GM18511 (cell line): Measurements from ENCODE around the gene IL1RAPL1.
A peak's percentile ranks its signal among the peaks of the same experiment; 100 is the strongest.

ENCODE experiments used
- ATAC-seq: cut with Tn5 transposase; IDR thresholded peaks from one replicate; pipeline ENCODE4 v1.9.1; 2021; ENCODE audit warnings: mild to moderate bottlenecking, moderate library complexity; ENCODE audit not compliant: unreplicated experiment

Gene IL1RAPL1

DNA sequence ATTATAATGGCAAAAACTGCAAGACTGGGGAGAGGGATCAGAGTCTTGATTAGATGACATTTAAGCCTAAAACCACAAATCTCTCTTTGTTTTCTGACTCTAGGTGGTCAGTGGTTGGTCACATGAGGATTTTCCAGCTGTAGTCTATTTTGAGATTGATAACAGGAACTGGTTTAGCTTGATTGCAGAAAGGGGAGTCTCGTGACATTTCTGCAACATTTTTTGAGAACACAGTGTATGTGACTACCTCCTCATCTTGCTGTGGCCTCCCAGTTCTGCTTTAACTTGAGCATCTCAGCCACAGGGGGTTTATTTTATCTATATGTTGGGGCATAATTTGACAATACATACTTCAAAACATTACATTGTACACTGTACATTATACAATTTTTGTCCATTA is 901.7 kb downstream of the IL1RAPL1 start:
- ATAC-seq, result peak; percentile 58

GRCh38 chrX:29490606-29491005 is 903.4 kb downstream of the IL1RAPL1 start:
- ATAC-seq, result no peak

- ATAC-seq, result peak; percentile 33
These were observed 904.4 kb downstream of the IL1RAPL1 start for GRCh38 chrX:29491659-29492058.

DNA sequence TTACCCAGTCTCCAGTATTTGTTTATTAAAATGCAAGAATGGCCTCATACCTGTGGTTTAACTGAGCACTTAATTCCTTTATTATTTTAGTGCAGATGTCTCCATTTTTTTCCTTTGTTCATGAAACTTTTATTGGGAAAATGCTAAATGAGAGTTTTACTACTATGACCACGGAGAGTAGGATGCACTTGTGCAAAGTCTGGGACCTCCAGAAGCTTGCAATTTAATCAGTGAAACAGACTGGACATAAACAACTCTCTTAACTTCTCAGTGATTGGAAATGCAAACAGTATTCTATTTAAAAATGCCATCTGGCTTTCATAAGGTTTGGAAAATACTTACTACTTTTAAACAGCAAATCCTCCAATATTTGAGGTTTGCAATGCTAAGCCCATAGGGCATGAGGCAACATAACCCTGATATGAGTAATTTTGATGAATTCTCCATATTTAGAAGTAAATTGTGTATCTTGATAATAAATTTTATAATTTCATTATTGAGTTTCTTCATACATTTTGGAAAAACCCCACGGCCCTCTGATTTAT is 909.5 kb downstream of the IL1RAPL1 start:
- no peak for ATAC-seq

- ATAC-seq, result no peak
These were observed 919.5 kb downstream of the IL1RAPL1 start for GRCh38 chrX:29506729-29507128.

- no peak for ATAC-seq
These were observed 930.9 kb downstream of the IL1RAPL1 start for GRCh38 chrX:29518100-29518499.

GRCh38 chrX:29528281-29528680 is 941.0 kb downstream of the IL1RAPL1 start:
- ATAC-seq, result peak; percentile 65

- no peak for ATAC-seq
These were observed 943.3 kb downstream of the IL1RAPL1 start for GRCh38 chrX:29530501-29530900.

DNA sequence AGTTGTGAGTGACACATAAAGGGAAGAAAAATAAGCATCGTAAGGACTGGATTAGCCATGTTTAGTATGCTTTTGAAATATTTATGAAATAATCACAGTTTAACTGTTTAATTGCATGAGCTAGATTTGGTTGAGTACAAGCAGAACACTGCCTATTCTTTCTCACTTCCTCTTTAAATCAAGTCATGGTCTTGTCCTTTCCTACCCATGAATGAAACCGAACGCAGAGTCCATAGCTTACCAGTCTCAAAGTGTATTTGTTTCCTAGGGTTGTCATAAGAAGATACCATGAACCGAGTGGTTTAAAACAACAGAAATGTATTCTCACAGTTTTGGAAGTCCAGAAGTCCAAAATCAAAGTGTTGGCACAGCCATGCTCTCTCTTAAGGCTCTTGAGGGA is 944.1 kb downstream of the IL1RAPL1 start:
- peak; percentile 89 for ATAC-seq

DNA sequence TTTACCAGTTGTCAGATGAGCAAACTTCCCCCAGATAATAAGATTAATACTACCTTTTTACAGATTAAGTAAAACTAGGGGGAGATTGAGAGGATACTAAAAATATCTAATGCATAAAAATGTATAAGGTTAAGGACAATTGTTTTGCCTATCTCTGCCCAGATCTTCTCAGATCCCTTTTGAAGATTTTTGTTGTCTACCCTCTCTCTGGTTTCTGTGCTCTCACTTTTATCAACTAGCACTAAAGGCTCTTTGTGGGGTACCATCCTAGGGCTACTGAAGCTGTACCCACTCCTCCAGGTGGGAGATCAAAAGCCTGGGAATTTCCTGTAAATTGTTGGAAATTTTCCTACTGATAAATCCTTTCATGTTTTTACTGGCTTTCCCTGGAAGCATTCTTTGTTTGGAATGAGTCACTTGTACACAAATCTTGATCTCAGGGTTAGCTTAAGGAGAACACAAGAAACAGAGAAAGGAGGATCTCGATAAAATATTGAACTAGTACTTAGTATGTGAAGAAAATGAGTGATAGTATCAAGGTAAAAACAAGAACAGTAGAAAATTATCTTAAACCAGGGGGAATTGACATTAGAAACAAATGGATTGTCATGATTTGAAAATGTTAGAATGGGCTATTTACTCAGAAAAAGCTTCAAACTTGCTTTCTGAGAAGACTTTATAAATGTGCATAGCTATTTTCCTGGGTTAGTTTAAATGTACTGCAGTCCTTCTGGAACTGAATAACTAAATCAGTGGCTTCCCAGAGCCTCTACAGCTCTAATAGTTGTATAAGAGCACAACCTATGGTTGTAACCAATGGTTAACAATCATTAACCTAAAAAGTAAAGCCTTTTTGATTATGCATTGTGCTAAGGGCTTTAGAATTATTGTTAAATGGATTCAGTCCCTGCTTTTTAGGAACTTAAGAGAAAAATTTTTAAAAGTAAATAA is 948.2 kb downstream of the IL1RAPL1 start:
- no peak for ATAC-seq

DNA sequence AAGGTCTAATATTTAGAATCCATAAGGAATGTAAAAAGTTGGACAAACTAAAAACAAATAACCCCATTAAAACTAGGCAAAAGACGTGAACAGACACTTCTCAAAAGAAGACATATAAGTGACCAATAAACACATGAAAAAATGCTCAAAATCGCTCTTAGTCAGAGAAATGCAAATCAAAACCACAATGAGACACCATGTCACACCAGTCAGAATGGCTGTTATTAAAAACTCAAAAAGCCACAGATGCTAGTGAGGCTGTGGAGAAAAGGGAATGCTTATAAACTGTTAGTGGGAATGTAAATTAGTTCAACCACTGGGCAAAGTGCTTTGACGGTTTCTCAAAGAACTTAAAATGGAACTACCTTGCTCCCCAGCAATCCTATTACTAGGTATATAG is 953.8 kb downstream of the IL1RAPL1 start:
- ATAC-seq, result peak; percentile 52

DNA sequence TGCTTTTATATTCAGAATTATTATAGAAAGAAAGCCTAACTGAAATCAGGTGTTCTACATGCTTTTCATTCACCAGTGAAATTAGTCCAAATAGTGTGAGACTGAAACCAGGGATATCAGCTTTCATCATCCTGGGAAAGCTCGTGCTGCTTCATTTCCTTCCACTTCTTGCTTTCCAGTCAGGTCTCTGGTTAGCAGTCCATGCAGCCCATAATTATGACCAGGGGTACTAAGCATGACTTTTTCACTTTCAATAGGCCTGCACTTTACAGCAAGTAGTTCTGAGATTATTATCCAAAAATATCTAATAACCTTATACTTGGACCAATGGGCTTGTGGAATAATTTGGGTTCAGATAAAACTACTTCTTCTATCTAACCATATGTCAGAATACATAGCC is 954.9 kb downstream of the IL1RAPL1 start:
- peak; percentile 47 for ATAC-seq

DNA sequence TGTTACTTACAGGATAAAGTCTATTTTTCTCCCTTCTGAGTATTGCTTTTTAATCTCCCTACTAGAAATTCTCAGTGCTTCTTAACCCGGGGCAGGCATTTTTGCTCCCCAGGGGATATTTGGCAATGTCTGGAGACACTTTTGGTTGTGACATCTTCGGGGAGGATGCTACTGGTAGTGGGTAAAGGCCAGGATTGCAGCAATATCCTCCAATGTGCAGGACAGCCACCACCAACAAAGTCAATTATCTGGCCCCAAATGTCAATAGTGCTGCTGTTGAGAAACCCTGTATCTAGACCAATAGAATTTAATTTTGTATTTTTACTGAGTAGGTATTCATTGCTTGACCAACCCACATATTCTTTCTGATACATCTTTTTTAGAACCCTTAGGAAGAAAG is 958.6 kb downstream of the IL1RAPL1 start:
- ATAC-seq, result no peak

GRCh38 chrX:29547877-29548276 is 960.6 kb downstream of the IL1RAPL1 start:
- ATAC-seq, result no peak

- ATAC-seq, result no peak
These were observed 966.3 kb downstream of the IL1RAPL1 start for GRCh38 chrX:29553542-29553941.

DNA sequence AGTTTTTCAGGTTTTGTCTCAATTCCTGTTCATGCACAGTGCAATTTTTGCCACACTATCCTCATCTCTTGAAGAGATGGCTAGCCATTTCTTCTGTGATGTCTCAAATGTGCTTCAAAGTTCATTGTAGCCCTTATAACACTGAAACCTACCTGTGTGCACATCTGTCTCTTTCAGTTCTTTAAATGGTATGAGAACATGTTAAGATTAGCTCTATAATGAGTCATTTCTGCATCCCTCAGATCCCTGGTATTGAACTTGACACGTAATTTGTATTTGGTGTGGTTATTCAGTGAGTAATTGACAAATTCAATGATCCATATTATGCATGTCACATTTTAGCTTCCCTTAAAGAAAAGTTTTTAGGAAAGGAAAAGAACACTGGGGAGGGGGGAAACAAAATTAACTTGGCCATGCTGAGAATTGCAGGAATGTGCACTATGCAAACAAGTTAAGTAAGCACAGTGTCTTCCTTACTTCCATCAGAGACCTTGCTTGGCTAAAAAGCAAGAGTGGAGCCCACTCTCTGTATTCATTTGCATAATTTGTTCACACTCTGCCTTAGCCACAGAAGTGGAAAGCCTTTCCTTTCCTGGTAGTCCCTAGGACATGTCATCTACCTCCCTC is 968.3 kb downstream of the IL1RAPL1 start:
- ATAC-seq, result peak; percentile 97

- ATAC-seq, result no peak
These were observed 972.8 kb downstream of the IL1RAPL1 start for GRCh38 chrX:29560065-29560464.

DNA sequence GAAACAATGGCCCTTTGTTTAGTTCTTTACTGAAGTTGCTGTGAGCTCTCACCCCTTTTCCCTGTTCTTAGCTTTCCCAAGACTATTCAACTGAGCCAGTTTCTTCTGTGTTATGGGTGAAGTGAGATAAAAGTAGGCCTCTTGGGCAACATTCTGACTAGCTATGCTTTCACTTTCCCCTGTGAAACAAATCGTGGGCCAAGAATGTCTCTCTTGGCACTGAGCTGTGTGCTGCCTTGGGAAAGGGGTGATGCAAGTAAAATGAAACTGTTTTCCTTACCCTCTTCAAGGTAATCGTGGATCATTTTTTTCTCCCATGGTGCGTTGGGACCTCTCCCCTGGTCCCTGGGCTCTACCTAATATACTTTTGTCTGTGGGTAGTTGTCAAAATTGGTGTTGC is 974.2 kb downstream of the IL1RAPL1 start:
- ATAC-seq, result no peak

GRCh38 chrX:29580560-29580959 is 993.3 kb downstream of the IL1RAPL1 start:
- peak; percentile 51 for ATAC-seq

DNA sequence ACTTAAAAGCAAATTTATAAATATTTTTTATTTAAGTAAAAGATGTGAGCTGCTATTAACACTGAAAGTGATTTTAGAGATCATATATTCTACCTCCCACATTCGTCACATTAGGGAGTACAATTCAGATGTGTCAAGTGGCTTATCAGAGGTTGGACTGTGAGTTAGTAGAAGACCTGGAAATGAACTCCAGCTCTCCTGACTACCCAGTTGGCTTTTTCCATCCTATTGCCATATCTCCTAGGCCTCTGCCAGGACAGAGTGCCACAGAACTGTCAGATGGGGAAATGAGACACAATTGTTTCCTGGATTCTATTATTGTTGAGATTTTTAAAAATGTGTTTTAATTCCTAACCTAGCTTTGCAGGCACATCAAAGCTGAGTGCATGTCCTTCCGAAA is 994.0 kb downstream of the IL1RAPL1 start:
- ATAC-seq, result no peak

- peak; percentile 70 for ATAC-seq
These were observed 999.9 kb downstream of the IL1RAPL1 start for GRCh38 chrX:29587107-29587506.

DNA sequence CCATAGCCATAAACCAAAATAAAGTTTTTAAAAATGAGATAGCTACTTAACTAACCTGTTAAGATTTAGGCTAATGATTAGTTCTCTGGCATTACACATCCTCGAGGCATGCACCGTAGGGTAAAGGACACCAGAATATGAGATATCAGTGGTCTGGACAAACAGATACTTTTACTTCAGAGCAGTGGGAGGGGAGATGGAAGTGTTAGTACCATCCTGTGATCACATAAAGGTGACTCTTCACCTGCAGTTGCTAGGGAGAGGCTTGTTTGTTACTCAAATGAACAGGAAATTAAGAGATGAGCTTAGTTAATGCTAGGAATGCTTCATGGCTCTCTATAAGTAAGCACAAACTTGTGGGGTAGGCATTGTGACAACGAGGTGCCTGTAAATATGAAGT is 1003.7 kb downstream of the IL1RAPL1 start:
- ATAC-seq, result no peak
